Pancreas (tissue), 10 donors: ENCODE results near the gene TRIM14. TPM values are rescaled to one million over a fixed set of nuclear protein-coding genes. Genes with fewer than 3 reads are reported as not detected.

Experiments
- ATAC-seq, 4 donors: fragments of 200-7000 bp; cut with Tn5 transposase; one replicate each; pipeline versions ENCODE4 v1.8.0 to v1.9.1; 2020; ENCODE audit warnings: mild to moderate bottlenecking in 4 of 4, moderate library complexity in 4 of 4
- DNase-seq, 6 donors: peaks; one replicate each; pipeline ENCODE4 v3.0.0-alpha.2; 2020
- FAIRE-seq: peaks from 2 replicates; lab custom pipeline; 2012; peaks lifted over from hg19 to GRCh38; lab: Jason Lieb, UNC
- H3K27ac ChIP-seq, 4 donors: fragments of 200-600 bp; sonication (generic); 1 replicate in 3 of 4; 2 replicates in 1 of 4; pipeline versions ENCODE4 v1.5.0 to v1.8.0; 2020
- H3K27me3 ChIP-seq, 4 donors: fragments of 200-600 bp; one replicate each; pipeline ENCODE4 v1.8.0; 2021
- H3K36me3 ChIP-seq, 3 donors: fragments of 200-600 bp; sonication (generic) in 1 of 3; one replicate each; pipeline versions ENCODE4 v1.5.0 to v1.8.0; 2020 to 2021
- H3K4me1 ChIP-seq, 3 donors: fragments of 200-600 bp; one replicate each; pipeline ENCODE4 v1.8.0; 2021
- H3K4me3 ChIP-seq, 4 donors: fragments of 200-600 bp; sonication (generic) in 2 of 4; one replicate each; pipeline versions ENCODE4 v1.5.0 to v1.8.0; 2020 to 2021
- H3K9me3 ChIP-seq, 4 donors: fragments of 200-600 bp; one replicate each; pipeline ENCODE4 v1.8.0; 2021
- CTCF ChIP-seq, 4 donors: fragments of 200-600 bp; sonication (generic) in 3 of 4; IDR thresholded peaks; one replicate each; pipeline versions ENCODE4 v1.5.0 to v1.8.0; 2021; ENCODE audit warnings: antibody characterized with exemption in 4 of 4
- WGBS, 2 donors: extraction: QIAGEN DNeasy Blood & Tissue Kit; methylation state at CpG; one replicate each; pipeline ENCODE4 v1.1.7; 2013; 5-methylcytosine and 5-hydroxymethylcytosine counted together
- intact Hi-C, 3 donors: fragments of 100-400 bp; cut with DNase I; formaldehyde crosslinking; loops; one replicate each; pipeline versions ENCODE4 v1.11.1 to v1.14.2; 2022
- polyA plus RNA-seq, 2 donors: library from polyadenylated mRNA; stranded (reverse); fragments of 200-250 nt; gene quantifications; one replicate each; pipeline ENCODE4 v1.2.3, GENCODE V29; 2013
- total RNA-seq, 6 donors: library from RNA; stranded (reverse); fragmentation: NEBNext Ultra II Directional in 4 of 6; extraction: Animal tissue kit (Norgen Biotek cat#: 25700) in 4 of 6; gene quantifications; one replicate each; pipeline versions ENCODE4 v1.2.1 to v1.2.4, GENCODE V29; 2021 to 2023
- donor health status: healthy with polysubstance abuse.
- donor health status: DM: no; HTN: no; CAD: no; lungs with moderate emphysema.
- donor health status: DM: no; HTN: no; CAD: no.
- donor health status: control.
- donor health status: control.
- donor health status: Bipolar disorder and iron deficiency.
- donor health status: DM: yes; HTN: yes; CAD: no.
- donor health status: DM: no; HTN: no; CAD: no.
- donor health status: DM: no; HTN: no; CAD: no.
- donor health status: DM: yes; HTN: yes; CAD: no.

Gene TRIM14
- total and polyA plus RNA-seq, 8 donors, result 1.2 to 10.4 (median 1.9) TPM

- peak in 1 of 6 donors; percentile 43 for DNase-seq
- no peak overlapping the region for H3K4me3 ChIP-seq
- no peak overlapping the region for H3K27ac ChIP-seq
- peak in 3 of 4 donors; percentile 57 to 85 (median 60) for ATAC-seq
- no peak for TF ChIP-seq CTCF (IDR thresholded peaks at IDR 0.05)
- no peaks in the 10 kb centered on the region for H3K4me1 ChIP-seq
- H3K27me3 ChIP-seq, result no peaks in the 10 kb centered on the region
- no peaks in the 10 kb centered on the region for H3K36me3 ChIP-seq
- intact Hi-C loops, result no loop called here
- no peak for FAIRE-seq
- no peaks in the 10 kb centered on the region for H3K9me3 ChIP-seq
- 70 to 71% methylated on average over 4 of the region's 4 CpGs for WGBS, 2 donors
Measured at GRCh38 chr9:98097836-98098235, 21.2 kb downstream of the TRIM14 start.

GRCh38 chr9:98096091-98096490, 22.9 kb downstream of the TRIM14 start:
- intact Hi-C loops, result no loop called here
- DNase-seq (no peak), ATAC-seq (no peak), FAIRE-seq (no peak)
- Histone ChIP-seq H3K36me3 (no peaks in the 10 kb centered on the region), H3K27ac (no peak overlapping the region), H3K9me3 (no peaks in the 10 kb centered on the region), H3K4me3 (no peak overlapping the region), H3K4me1 (no peaks in the 10 kb centered on the region), H3K27me3 (no peaks in the 10 kb centered on the region)
- no peak for TF ChIP-seq CTCF (IDR thresholded peaks at IDR 0.05)
- WGBS, 2 donors, result 90 to 97% methylated on average over 5 of the region's 5 CpGs

DNA sequence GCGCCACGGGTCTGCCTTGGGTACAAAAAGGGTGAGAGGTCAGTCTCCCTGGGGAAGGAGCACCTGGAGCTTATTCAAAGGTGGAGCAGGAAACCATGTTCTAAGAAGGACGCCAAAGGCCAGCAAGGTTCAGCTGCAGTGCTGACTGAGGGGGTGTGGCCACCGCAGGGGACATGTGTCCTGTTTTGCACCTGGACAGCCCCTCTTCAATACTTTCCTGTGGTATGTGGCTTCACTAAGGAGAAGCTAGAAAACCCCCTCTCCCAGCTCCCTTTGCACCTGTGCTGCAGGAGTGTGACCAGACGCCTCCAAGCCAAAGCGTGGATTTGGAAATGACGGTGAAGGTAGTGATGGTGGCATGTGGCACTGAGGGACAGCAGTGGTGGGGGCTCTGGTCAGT, 23.6 kb downstream of the TRIM14 start:
- TF ChIP-seq CTCF (IDR thresholded peaks at IDR 0.05), result no peak
- Histone ChIP-seq H3K4me3 (no peak overlapping the region), H3K9me3 (no peaks in the 10 kb centered on the region), H3K27ac (no peak overlapping the region), H3K4me1 (no peaks in the 10 kb centered on the region), H3K27me3 (no peaks in the 10 kb centered on the region), H3K36me3 (no peaks in the 10 kb centered on the region)
- DNase-seq, result peak in 1 of 6 donors; percentile 6
- intact Hi-C loops, result no loop called here
- FAIRE-seq, result no peak
- ATAC-seq, result no peak
- 87 to 92% methylated on average over 7 of the region's 7 CpGs for WGBS, 2 donors

- DNase-seq (peak in 1 of 6 donors; percentile 3), ATAC-seq (no peak), FAIRE-seq (no peak)
- Histone ChIP-seq H3K4me3 (no peak overlapping the region), H3K4me1 (no peaks in the 10 kb centered on the region), H3K27me3 (no peaks in the 10 kb centered on the region), H3K27ac (no peak overlapping the region), H3K9me3 (no peaks in the 10 kb centered on the region), H3K36me3 (no peaks in the 10 kb centered on the region)
- WGBS, 2 donors, result 86 to 92% methylated on average over 16 of the region's 16 CpGs
- intact Hi-C loops, result no loop called here
- TF ChIP-seq CTCF (IDR thresholded peaks at IDR 0.05), result no peak
Measured at GRCh38 chr9:98094851-98095250, 24.2 kb downstream of the TRIM14 start.

DNA sequence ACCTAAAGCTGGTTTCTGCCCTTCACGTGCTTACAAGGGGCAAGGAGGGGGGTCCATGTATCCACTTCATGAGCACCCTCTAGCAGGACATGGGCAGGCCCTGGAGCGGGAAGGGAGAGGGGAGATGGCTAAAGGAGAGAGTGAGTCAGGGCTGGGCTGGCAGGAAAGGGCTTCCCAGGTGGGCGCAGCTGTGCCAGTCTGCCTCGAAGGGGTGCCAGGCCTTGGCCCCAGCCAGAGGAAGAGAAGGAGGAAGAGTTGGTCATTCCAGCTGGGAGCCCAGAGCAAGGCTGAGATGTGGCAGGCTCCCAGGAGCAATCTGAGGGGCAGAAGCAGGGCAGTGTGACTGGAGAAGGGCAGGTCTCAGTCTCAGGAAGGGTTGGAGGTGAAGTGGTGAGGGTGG, 24.7 kb downstream of the TRIM14 start:
- TF ChIP-seq CTCF (IDR thresholded peaks at IDR 0.05), result no peak
- Histone ChIP-seq H3K4me1 (no peaks in the 10 kb centered on the region), H3K4me3 (no peak overlapping the region), H3K27me3 (no peaks in the 10 kb centered on the region), H3K27ac (no peak overlapping the region), H3K9me3 (no peaks in the 10 kb centered on the region), H3K36me3 (no peaks in the 10 kb centered on the region)
- WGBS, 2 donors, result 80 to 82% methylated on average over 4 of the region's 4 CpGs
- intact Hi-C loops, result no loop called here
- ATAC-seq, result no peak
- no peak for FAIRE-seq
- peak in 1 of 6 donors; percentile 7 for DNase-seq
